Effector CD8-positive, alpha-beta T cell (primary cell): ENCODE measurements around the gene LPP.

Experiments used
- DNase-seq: peaks from one replicate; lab custom pipeline; 2025; lab: John Stamatoyannopoulos, UW

The LPP gene

GRCh38 chr3:188832961-188833721 is 679.2 kb downstream of the LPP start:
- DNase-seq: no peak

- DNase-seq: no peak
Measured at GRCh38 chr3:188834349-188834748, 680.4 kb downstream of the LPP start.

GRCh38 chr3:188839187-188839695 is 685.3 kb downstream of the LPP start:
- DNase-seq: no peak

- no peak for DNase-seq
Measured at GRCh38 chr3:188840290-188840689, 686.3 kb downstream of the LPP start.

- DNase-seq: no peak
Measured at GRCh38 chr3:188841906-188842305, 687.9 kb downstream of the LPP start.

GRCh38 chr3:188842639-188843038 is 688.7 kb downstream of the LPP start:
- no peak for DNase-seq

- no peak for DNase-seq
Measured at GRCh38 chr3:188844096-188844495, 690.1 kb downstream of the LPP start.

GRCh38 chr3:188845514-188845913 is 691.6 kb downstream of the LPP start:
- no peak for DNase-seq

- DNase-seq: no peak
Measured at GRCh38 chr3:188848947-188849346, 695.0 kb downstream of the LPP start.

GRCh38 chr3:188853856-188854771 is 700.2 kb downstream of the LPP start:
- no peak for DNase-seq

GRCh38 chr3:188854772-188855149 is 700.8 kb downstream of the LPP start:
- DNase-seq: no peak

- no peak for DNase-seq
Measured at GRCh38 chr3:188855675-188856074, 701.7 kb downstream of the LPP start.

- no peak for DNase-seq
Measured at GRCh38 chr3:188860147-188860546, 706.2 kb downstream of the LPP start.

GRCh38 chr3:188861842-188862744 is 708.1 kb downstream of the LPP start:
- no peak for DNase-seq

- no peak for DNase-seq
Measured at GRCh38 chr3:188863999-188864406, 710.0 kb downstream of the LPP start.

- no peak for DNase-seq
Measured at GRCh38 chr3:188867691-188868265, 713.8 kb downstream of the LPP start.

- no peak for DNase-seq
Measured at GRCh38 chr3:188868803-188869202, 714.8 kb downstream of the LPP start.

GRCh38 chr3:188869628-188870027 is 715.7 kb downstream of the LPP start:
- no peak for DNase-seq

- DNase-seq: no peak
Measured at GRCh38 chr3:188870431-188870830, 716.5 kb downstream of the LPP start.

- DNase-seq: no peak
Measured at GRCh38 chr3:188874576-188874975, 720.6 kb downstream of the LPP start.

- DNase-seq: no peak
Measured at GRCh38 chr3:188875413-188875812, 721.5 kb downstream of the LPP start.
